Kidney epithelial cell (primary cell): Measurements from ENCODE around the gene GLIPR1L1. TPM values are rescaled to one million over a fixed set of nuclear protein-coding genes. Genes with fewer than 3 reads are reported as not detected.
"Not testable (repeated sequence)": the region's sequence is repeated elsewhere in the genome, so short reads cannot be mapped to it uniquely, and the experiment has no call there.

ENCODE experiments used
- DNase-seq: peaks from one replicate; pipeline ENCODE4 v3.0.0-alpha.2; 2010; ENCODE audit warnings: low read depth
- H3K27me3 ChIP-seq: 2 replicates; pipeline ENCODE4 v1.6.0; 2011; ENCODE audit warnings: low read length; ENCODE audit not compliant: control insufficient read depth, insufficient read depth
- H3K36me3 ChIP-seq: 2 replicates; pipeline ENCODE4 v1.5.1; 2011; ENCODE audit warnings: low read length; ENCODE audit not compliant: control insufficient read depth, insufficient read depth
- H3K4me3 ChIP-seq: 2 replicates; pipeline ENCODE4 v1.5.1; 2011; ENCODE audit warnings: low read depth, mild to moderate bottlenecking, control low read depth, low read length
- CTCF ChIP-seq: IDR thresholded peaks from 2 replicates; pipeline ENCODE4 v1.5.1; 2011; ENCODE audit warnings: mild to moderate bottlenecking, moderate library complexity, low read length, control low read depth, inconsistent platforms; ENCODE audit not compliant: insufficient read depth, poor library complexity, severe bottlenecking
- total RNA-seq: library from RNA; depleted of rRNA; stranded (reverse); fragments of >200 nt; gene quantifications from 2 replicates; pipeline ENCODE4 v1.2.3, GENCODE V29; 2015

Gene GLIPR1L1
- total RNA-seq, 1 donor from 2014 or later: not detected

GRCh38 chr12:75329918-75330826 is 4.3 kb upstream of the GLIPR1L1 start, which contains the start of gene CAPS2:
Gene CAPS2, minus strand, starts transcription at chr12:75330324. Its CDS starts 3,826 bp downstream, at chr12:75326498.
- no peak for TF ChIP-seq CTCF
- peak; percentile 42 for DNase-seq
- no peaks in the 10 kb centered on the region for H3K36me3 ChIP-seq
- H3K27me3 ChIP-seq: no peaks in the 10 kb centered on the region
- peak within 1 kb of the TSS; percentile 61 for H3K4me3 ChIP-seq

DNA sequence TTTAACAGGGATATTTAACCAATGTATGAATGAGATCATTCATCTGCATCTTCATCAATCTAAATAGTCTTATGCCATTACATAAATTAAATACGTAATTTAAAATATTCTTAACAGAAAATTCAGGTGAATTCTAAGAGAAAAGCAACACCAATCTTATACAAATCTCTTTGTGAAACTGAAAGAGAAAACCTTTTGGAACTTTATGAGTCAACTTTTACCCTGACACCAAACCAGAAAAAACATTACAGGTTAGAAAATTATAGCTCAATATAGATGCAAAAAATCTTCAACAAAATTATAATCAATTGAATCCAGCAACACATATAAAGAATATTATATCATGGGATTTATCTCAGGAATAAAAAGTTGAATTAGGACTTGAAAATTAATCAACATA is 3.4 kb downstream of the GLIPR1L1 start:
- Histone ChIP-seq H3K27me3 (no peaks in the 10 kb centered on the region), H3K36me3 (no peaks in the 10 kb centered on the region), H3K4me3 (no peak overlapping the region)
- no peak for DNase-seq
- no peak for TF ChIP-seq CTCF

DNA sequence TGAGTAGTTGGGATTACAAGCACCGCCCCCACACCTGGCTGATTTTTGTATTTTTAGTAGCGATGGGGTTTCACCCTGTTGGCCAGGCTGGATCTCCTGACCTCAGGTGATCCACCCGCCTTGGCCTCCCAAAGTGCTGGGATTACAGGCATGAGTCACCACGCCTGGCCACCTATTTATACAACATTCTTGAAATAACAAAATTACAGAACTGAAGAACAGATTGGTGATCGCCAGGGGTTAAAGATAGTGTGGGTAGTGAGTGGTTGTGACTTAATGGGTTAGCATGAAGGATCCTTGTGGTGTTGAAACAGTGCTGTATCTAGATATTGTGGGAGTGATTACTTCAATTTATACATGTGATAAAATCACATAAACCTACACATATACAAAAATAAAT is 7.4 kb downstream of the GLIPR1L1 start:
- Histone ChIP-seq H3K27me3 (no peaks in the 10 kb centered on the region), H3K36me3 (no peaks in the 10 kb centered on the region), H3K4me3 (no peak overlapping the region)
- TF ChIP-seq CTCF: no peak
- no peak for DNase-seq

- Histone ChIP-seq H3K36me3 (no peaks in the 10 kb centered on the region), H3K4me3 (no peak overlapping the region), H3K27me3 (no peaks in the 10 kb centered on the region)
- no peak for TF ChIP-seq CTCF
- no peak for DNase-seq
Measured at GRCh38 chr12:75345531-75345930, 11.1 kb downstream of the GLIPR1L1 start.

DNA sequence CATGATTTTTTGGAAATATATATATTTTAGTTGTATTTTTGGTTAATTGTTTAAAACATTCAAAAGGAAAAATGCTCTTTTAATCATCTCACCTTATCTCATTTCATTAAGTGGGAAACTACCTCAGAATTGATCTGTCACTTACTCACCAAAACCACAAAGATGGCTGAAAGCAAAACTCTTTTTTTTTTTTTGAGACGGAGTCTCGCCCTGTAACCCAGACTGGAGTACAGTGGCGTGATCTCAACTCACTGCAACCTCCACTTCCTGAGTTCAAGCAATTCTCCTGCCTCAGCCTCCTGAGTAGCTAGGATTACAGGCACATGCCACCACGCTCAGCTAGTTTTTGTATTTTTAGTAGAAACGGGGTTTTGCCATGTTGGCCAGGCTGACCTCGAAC is 11.7 kb downstream of the GLIPR1L1 start:
- not testable (repeated sequence) for DNase-seq, H3K27me3 ChIP-seq, H3K36me3 ChIP-seq, H3K4me3 ChIP-seq

DNA sequence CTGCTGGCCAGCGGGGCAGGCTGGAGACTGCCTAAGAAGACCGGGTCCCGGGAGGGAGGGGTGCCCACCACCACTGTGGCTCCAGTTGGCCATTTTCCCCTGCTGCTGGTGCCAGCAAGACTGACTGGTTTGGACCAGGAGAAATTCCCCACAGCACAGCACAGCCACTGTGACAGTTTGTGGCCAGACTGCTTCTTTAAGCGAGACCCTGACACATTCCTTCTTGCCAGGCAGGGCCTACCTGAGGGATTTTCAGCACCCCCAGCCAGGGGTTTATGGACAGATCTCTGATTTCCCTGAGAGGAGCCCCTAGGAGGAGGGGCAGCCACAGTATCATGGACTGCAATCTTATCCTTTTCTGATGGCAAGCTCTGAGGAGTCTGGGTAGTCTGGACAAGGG is 15.5 kb downstream of the GLIPR1L1 start:
- no peak overlapping the region for H3K4me3 ChIP-seq
- no peak for TF ChIP-seq CTCF
- DNase-seq: no peak

More for the DNA sequence above, 15.5 kb downstream of the GLIPR1L1 start:
- Histone ChIP-seq H3K36me3 (no peaks in the 10 kb centered on the region), H3K27me3 (no peaks in the 10 kb centered on the region)
